ENCODE measurements around the gene MFAP4. TPM values are rescaled to one million over a fixed set of nuclear protein-coding genes. Genes with fewer than 3 reads are reported as not detected.

The MFAP4 gene
- total RNA-seq, 2 donors from 2014 or later: not detected

DNA sequence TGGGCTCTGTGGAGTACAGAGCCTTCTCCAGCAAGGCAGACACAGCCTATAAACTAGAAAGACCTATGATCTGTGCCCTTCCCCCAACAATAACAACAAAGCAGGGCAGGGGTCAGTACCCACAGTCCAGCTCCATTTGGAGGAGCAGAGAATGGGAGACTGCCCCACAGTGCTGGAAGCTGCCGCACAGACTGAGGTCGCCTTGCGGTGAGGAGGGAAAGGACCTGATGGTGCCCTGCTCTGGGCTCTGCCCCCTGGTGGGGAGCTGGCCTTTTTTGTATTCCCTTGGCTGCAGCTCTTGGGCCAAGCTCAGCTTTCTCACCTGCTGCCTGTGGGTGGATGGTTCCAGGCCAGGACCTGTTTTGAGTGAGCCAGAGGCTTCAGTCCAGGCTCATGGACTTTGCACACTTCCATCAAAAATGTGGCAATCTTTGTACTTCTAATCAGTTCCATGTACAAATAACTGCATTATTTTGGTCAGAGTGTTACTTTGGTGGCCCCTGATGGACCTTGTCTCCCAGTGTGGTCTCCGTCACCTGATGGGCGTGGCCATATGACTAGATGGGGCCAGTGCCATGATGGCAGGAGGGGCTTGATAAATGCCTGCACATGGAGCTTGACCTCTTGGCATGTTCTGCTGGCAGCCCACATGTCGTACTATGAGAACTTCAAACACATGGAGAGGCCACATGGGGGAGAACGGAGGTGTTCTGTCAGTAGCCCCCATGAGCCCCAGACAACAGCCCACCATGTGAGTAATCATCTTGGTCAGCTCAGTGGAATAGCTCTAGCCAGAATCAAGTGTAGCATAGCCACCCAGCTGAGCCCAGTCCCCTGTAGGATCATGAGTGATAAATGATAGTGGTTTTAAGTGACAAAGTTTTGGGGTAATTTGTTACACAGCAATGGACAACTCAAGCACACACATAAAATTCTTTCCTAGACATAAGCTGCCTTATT is 48.7 kb downstream of the MFAP4 start:
- Mint-ChIP-seq H3K27ac (no peak overlapping the region), H3K9me3 (no peaks in the 10 kb centered on the region), H3K36me3 (no peaks in the 10 kb centered on the region)
- DNase-seq (ENCODE audit: low spot score in 2 of 2) (peak in 1 of 2 donors; percentile 67), ATAC-seq (peak; percentile 84 to 91)

GRCh38 chr17:19337712-19338023 is 49.3 kb downstream of the MFAP4 start:
- no peak overlapping the region for H3K27ac Mint-ChIP-seq
- no peaks in the 10 kb centered on the region for H3K9me3 Mint-ChIP-seq
- DNase-seq (ENCODE audit: low spot score in 2 of 2) (no peak), ATAC-seq (peak in 1 of 2 donors; percentile 7)
- no peaks in the 10 kb centered on the region for H3K36me3 Mint-ChIP-seq

- H3K9me3 Mint-ChIP-seq: no peaks in the 10 kb centered on the region
- no peak overlapping the region for H3K27ac Mint-ChIP-seq
- DNase-seq (ENCODE audit: low spot score in 2 of 2) (no peak), ATAC-seq (no peak)
- H3K36me3 Mint-ChIP-seq: no peaks in the 10 kb centered on the region
Measured at GRCh38 chr17:19336938-19337711, 49.9 kb downstream of the MFAP4 start.

DNA sequence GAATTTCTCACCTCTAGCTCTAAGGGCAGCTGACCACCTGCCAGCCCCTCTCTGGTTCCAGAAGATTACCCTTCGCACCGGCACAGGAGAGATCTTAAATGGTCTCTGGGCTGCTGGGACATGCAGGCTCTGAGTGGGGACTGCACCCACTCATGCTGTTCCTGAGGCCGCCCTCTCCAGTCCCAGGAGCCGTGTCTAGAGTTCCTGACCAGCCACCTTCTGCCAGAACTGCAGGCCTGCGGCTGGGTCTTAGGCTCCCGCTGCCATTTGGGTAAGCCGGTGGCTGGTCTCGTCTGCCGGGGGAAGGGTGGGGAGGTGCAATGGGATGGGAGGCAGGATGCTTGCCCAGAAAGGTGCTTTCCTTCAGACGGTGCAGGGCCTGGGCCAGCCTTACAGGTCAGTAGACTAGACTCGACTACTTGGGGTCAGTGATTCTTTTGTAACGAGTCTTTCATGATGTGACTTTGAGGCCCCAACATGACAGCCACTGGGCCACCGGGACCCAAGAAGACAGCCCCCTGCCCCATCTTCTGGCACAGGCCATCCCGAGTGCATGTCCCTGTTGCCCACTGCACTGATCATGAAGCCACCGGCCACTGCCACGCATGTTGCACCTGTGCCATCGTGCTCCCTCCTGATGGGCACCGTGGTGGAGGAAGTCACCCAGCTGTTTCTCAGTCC is 50.9 kb downstream of the MFAP4 start:
- no peak for ATAC-seq
- H3K36me3 Mint-ChIP-seq: no peaks in the 10 kb centered on the region
- H3K27ac Mint-ChIP-seq: no peak overlapping the region
- no peaks in the 10 kb centered on the region for H3K9me3 Mint-ChIP-seq
- DNase-seq (ENCODE audit: low spot score in 2 of 2): no peak

DNA sequence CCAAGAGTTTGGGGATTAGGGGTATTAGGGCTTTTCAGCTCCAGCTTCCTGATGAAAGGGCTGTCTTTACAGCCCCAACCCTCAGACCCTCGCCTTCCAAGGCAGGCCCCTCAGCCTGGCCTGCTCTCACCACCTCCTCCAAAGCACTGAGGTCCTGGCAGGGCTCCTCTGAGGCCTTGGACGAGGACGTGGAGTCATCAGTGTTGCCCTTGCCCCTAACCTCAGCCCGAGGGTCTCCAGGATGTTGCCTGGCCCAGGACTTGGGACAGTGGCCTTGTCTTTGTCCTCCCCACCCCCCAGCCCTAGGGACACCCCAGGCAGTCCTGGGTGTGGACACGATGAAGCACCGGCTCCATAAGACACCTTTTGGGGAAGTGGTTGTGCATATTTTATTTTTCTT is 52.7 kb downstream of the MFAP4 start:
- H3K36me3 Mint-ChIP-seq: no peaks in the 10 kb centered on the region
- DNase-seq (ENCODE audit: low spot score in 2 of 2) (no peak), ATAC-seq (no peak)
- H3K9me3 Mint-ChIP-seq: no peaks in the 10 kb centered on the region
- no peak overlapping the region for H3K27ac Mint-ChIP-seq

- DNase-seq (ENCODE audit: low spot score in 2 of 2) (no peak), ATAC-seq (no peak)
- Mint-ChIP-seq H3K36me3 (no peaks in the 10 kb centered on the region), H3K9me3 (no peaks in the 10 kb centered on the region), H3K27ac (no peak overlapping the region)
Measured at GRCh38 chr17:19333736-19334290, 53.2 kb downstream of the MFAP4 start.

Other genes starting within 250 kb of the MFAP4 start
- 1 to 10 TPM; 2.6 to 9.7 TPM for gene EPN2, start 149.8 kb downstream of the MFAP4 start, total RNA-seq
- 1 to 10 TPM; 4.5 to 7.5 TPM for gene B9D1, start 24.5 kb downstream of the MFAP4 start, total RNA-seq
- gene MAPK7, start 8.7 kb downstream of the MFAP4 start, total RNA-seq: 10 to 100 TPM in 1 of 2 donors, 1 to 10 TPM in 1; 9.1 to 33.4 TPM
- under 1 TPM; 0.71 to 0.84 TPM for gene RNF112, start 24.0 kb upstream of the MFAP4 start, total RNA-seq
- gene SLC47A1, start 146.7 kb upstream of the MFAP4 start, total RNA-seq: under 1 TPM; 0.14 TPM

Measured in activated naive CD4-positive, alpha-beta T cell treated with anti-CD3 and anti-CD28 coated beads, Interleukin-2, amount 50 U/mL, for 72 hours (primary cell).